ENCODE results near the gene FDXR.
"Not testable (repeated sequence)": the region's sequence is repeated elsewhere in the genome, so short reads cannot be mapped to it uniquely, and the experiment has no call there.

GRCh38 chr17:74911423-74911822 lies 38.6 kb upstream of the FDXR start:
- TF ChIP-seq CTCF (IDR thresholded peaks at IDR 0.05); EZH2 (IDR thresholded peaks at IDR 0.05; ENCODE audit: borderline replicate concordance, insufficient read depth, low read depth, low read length, poor library complexity, severe bottlenecking): not testable (repeated sequence)
